LoVo (cell line): Measurements from ENCODE around the gene KCNH3.

Source experiments
- DNase-seq: peaks from one replicate; pipeline ENCODE4 v3.0.0-alpha.2; 2016; ENCODE audit warnings: low spot score

Gene KCNH3

DNA sequence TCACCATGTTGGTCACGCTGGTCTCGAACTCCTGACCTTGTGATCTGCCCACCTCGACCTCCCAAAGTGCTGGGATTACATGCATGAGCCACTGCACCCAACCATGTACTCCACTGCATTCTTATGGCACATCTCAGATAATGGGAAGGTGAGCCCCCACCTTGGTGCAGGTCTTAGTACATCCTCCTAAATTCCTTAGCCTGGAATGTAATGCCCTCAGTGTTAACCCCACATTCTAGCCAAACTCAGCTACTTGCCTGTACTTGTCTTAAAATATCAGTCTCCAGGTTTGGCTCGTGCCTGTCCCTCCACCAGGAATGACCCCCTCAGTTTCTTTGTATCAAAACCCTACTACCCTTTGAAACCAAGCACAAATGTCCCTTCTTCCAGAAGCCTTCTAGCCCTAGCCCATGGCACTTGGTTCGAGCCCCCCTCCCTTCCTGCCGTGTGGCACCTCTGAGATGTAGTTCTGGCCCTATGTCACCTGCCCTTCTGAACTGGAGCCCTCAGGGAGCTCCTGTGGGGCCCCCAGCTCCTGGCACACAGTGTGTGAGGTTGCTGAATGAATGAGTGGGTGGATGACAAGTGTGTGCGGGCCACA is 8.4 kb downstream of the KCNH3 start:
- no peak for DNase-seq

- DNase-seq = no peak
These were observed 9.6 kb downstream of the KCNH3 start for GRCh38 chr12:49548481-49548821.

DNA sequence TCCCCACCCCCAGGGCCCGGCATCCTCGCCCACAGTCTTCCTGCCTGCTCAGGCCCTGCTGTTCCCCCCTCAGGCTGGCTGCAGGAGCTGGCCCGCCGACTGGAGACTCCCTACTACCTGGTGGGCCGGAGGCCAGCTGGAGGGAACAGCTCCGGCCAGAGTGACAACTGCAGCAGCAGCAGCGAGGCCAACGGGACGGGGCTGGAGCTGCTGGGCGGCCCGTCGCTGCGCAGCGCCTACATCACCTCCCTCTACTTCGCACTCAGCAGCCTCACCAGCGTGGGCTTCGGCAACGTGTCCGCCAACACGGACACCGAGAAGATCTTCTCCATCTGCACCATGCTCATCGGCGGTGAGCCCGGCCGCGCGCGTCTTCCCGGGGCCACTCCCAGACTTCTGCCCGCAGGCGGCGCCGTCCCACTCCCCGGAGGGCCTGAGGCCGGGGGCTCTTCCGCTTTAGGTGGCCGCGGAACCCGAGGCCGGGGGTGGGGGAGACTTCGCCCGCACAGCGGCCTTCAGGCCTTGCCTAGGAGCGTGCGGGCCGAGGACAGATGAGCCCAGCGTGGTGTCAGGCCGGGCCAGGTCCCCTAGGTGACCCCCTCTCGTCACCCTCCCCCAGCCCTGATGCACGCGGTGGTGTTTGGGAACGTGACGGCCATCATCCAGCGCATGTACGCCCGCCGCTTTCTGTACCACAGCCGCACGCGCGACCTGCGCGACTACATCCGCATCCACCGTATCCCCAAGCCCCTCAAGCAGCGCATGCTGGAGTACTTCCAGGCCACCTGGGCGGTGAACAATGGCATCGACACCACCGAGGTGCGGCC is 10.2 kb downstream of the KCNH3 start:
- no peak for DNase-seq

DNA sequence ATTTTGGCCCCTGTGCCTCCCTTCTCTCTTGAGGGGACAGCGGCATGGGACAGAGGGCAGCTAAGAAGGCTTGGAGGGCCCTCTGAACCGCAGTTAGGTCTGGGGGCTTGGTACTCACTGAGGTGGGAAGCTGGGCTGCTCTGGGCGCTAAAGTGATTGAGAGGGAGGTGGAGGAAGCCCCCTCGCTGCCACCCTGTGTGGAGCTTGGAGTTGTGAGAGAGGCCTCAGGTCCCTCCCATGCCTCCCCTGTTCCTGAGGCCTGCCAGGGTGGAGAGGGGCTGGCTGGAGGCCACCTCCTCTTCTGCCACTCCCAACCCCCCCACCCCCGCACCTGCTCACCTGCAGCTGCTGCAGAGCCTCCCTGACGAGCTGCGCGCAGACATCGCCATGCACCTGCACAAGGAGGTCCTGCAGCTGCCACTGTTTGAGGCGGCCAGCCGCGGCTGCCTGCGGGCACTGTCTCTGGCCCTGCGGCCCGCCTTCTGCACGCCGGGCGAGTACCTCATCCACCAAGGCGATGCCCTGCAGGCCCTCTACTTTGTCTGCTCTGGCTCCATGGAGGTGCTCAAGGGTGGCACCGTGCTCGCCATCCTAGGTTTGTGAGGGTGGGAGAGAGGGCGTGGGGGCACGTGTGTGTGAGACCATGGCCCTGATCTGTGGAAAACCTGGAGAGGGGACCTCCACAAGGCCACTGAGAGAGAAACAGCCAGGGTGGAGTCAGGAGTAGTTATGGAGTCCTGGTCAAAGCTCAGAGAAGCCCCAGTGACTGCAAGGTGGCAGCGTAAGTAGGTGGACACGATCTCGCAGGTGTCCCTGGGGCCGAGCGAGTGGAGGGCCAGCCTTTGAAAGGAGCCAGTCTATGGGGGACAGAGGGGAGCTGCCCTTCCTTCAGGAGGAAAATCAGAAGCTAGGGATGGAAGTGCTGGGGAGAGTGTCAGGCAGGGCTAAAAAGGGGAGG is 11.2 kb downstream of the KCNH3 start:
- no peak for DNase-seq

DNA sequence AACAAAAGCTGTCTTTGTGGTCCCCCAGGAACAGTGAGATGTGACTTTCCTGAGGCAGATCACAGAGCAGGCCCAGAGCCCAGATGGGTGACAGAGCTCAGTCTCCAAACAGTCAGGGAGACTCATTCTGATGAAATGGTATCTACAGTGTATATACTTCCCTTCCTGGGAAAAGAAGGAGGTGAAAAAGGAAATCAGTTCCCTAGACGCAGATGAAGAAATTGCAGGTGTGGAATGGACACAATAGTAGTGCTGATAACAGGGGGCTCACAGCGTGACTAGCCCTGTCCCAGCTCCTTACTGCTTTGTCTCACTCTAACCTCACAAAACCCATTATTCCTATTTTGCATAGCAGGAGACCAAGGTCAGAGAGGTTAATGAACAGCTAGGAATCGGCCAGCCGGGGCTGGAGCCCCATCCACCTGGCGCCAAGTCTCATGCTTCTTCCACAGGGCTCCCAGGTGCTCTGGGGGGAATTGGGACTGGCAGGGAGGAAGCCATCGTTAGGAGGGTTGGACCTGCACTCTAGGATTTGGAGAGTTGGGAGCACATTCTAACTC is 11.9 kb downstream of the KCNH3 start:
- DNase-seq = no peak

GRCh38 chr12:49552014-49552413 is 13.2 kb downstream of the KCNH3 start:
- no peak for DNase-seq

GRCh38 chr12:49552425-49552824 is 13.6 kb downstream of the KCNH3 start:
- DNase-seq = no peak

- no peak for DNase-seq
These were observed 14.1 kb downstream of the KCNH3 start for GRCh38 chr12:49552899-49553298.

- peak; percentile 62 for DNase-seq
These were observed 14.8 kb downstream of the KCNH3 start for GRCh38 chr12:49553512-49554088.

GRCh38 chr12:49554266-49554665 is 15.4 kb downstream of the KCNH3 start:
- no peak for DNase-seq

DNA sequence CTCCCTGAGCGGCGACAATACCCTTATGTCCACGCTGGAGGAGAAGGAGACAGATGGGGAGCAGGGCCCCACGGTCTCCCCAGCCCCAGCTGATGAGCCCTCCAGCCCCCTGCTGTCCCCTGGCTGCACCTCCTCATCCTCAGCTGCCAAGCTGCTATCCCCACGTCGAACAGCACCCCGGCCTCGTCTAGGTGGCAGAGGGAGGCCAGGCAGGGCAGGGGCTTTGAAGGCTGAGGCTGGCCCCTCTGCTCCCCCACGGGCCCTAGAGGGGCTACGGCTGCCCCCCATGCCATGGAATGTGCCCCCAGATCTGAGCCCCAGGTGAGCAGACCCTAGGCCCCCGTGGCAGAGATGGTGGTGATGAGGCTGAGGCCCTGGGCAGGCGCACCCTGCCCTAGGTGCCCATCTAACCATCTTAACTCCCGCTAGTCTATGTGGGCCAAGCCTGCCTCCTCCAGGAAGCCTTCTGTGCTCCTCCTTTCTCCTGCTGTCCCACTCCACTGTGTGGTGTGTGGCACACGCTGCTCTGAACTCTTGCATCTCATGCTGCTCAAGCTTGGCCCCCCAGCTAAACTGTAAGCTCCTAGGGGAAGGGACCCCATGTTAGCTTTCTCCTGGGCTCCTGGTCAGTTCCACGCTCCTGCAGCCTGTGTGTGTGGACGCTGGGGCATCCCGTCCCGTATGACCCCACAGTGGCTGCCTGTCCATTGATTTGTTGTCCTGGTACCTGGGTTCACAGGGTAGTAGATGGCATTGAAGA is 17.0 kb downstream of the KCNH3 start:
- no peak for DNase-seq

DNA sequence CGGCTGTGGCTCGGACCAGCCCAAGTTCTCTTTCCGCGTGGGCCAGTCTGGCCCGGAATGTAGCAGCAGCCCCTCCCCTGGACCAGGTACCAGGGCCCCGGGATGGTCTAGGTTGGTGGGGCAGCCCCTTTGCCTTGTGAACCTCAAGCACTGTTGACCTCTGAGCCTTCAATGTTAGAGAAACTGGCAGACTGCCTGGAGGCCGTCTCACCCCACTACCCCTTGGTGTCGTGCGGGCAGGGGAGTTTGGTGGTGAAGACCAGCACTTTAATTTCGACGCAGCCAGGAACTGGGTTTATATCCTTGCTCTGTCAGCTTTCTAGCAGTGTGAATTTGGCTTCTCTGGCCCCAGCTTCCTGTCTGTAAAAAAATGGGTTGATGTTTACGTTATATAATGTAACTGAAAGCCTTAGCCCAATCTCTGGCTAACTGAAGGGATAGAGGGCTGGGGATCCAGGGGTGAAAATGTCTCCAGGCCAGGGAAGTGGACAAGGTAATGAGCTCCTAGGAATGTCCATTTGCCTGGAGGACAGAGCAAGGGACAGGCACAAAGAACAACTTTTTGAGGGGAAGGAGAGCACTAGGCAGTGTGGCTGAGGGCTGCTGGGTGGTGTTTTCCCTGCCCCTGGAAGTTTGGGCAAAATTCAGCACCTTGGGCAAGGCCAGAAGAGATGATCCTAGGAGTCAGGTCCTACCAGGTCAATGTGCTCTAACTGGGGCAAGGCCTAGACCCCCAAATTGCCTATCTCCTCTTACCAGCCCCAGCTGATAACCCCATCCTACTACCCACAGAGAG is 17.8 kb downstream of the KCNH3 start:
- DNase-seq = no peak

DNA sequence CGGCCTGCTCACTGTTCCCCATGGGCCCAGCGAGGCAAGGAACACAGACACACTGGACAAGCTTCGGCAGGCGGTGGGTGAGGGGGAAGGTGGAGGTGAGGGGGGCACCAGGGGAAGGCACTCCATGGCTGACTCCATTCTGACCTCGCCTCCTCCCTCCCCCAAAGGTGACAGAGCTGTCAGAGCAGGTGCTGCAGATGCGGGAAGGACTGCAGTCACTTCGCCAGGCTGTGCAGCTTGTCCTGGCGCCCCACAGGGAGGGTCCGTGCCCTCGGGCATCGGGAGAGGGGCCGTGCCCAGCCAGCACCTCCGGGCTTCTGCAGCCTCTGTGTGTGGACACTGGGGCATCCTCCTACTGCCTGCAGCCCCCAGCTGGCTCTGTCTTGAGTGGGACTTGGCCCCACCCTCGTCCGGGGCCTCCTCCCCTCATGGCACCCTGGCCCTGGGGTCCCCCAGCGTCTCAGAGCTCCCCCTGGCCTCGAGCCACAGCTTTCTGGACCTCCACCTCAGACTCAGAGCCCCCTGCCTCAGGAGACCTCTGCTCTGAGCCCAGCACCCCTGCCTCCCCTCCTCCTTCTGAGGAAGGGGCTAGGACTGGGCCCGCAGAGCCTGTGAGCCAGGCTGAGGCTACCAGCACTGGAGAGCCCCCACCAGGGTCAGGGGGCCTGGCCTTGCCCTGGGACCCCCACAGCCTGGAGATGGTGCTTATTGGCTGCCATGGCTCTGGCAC is 18.5 kb downstream of the KCNH3 start:
- DNase-seq = no peak

DNA sequence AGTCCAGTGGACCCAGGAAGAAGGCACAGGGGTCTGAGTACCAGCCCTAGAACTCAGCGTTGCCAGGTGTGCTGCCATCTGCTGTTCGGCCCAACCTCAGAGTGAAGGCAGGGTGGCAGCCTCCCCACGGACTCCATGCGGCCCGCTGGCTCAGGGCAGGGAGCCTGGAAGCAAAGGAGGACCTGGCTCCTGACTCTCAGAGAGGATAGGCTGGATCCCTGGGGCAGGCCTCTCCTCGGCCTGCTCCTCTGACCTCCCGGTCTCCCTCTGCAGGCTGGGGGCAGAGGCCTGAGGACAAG is 19.0 kb downstream of the KCNH3 start:
- DNase-seq = no peak

DNA sequence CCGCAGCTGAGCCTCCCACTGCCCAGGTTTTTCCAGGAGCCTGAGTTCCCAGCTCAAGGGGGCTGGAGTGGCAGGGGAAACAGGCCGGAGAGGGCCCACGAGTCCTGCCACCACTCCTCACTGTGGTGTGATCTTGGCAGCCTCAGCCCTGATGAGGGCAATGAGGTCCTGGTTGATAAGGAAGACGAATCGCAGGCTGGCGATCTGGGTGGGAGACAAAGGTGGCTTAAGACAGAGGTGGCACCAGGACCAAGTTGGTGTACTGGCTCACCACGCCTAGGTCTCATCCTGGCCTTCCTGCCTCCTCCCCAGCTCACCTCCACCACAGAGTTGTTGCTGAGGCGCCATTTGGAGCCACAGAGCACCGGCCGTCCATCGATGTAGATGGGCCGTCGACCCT is 19.7 kb downstream of the KCNH3 start:
- no peak for DNase-seq

GRCh38 chr12:49559011-49559675 is 20.3 kb downstream of the KCNH3 start:
- no peak for DNase-seq

GRCh38 chr12:49560695-49561094 is 21.9 kb downstream of the KCNH3 start:
- DNase-seq = no peak

GRCh38 chr12:49562233-49562632 is 23.4 kb downstream of the KCNH3 start:
- no peak for DNase-seq

DNA sequence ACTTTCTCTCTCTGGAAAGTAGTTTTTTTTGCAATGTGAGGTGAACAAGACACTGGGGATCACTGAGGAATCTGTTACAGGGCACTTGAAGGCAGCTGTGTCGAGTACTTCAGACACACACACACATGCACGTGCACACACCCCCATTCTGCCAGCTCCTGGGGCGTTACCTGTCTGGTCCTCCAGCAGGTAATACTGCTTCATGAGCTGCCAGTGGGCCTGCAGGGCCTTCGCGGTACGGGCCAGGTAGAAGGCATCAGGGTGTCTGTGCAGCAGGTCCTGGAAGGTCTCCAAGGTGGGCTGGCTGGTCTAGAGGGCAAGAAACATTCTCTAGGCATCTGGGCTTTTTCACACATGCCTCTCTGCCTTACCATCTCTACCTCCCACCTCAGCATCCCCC is 24.0 kb downstream of the KCNH3 start:
- DNase-seq = no peak
